Endodermal cell (in vitro differentiated cells): Measurements from ENCODE around the gene RND1. TPM values are rescaled to one million over a fixed set of nuclear protein-coding genes. Genes with fewer than 3 reads are reported as not detected.
"Not testable (repeated sequence)": the region's sequence is repeated elsewhere in the genome, so short reads cannot be mapped to it uniquely, and the experiment has no call there.

ENCODE experiments used
- DNase-seq: peaks from one replicate; pipeline ENCODE4 v3.0.0-alpha.2; 2017
- H3K27ac ChIP-seq: 2 replicates; pipeline ENCODE4 v1.5.1; 2013; ENCODE audit warnings: mild to moderate bottlenecking, low read depth, low read length, moderate library complexity
- H3K27me3 ChIP-seq: 2 replicates; pipeline ENCODE4 v1.6.1; 2013; ENCODE audit warnings: mild to moderate bottlenecking, low read length, moderate library complexity; ENCODE audit not compliant: insufficient read depth, control insufficient read depth, poor library complexity, severe bottlenecking
- H3K36me3 ChIP-seq: 2 replicates; pipeline ENCODE4 v1.7.0; 2013; ENCODE audit warnings: mild to moderate bottlenecking, low read length, moderate library complexity; ENCODE audit not compliant: control insufficient read depth, insufficient read depth
- H3K4me1 ChIP-seq: one replicate; pipeline ENCODE4 v1.7.0; 2013; ENCODE audit warnings: low read length; ENCODE audit not compliant: control insufficient read depth, insufficient read depth
- H3K4me3 ChIP-seq: 2 replicates; pipeline ENCODE4 v1.5.1; 2013; ENCODE audit warnings: mild to moderate bottlenecking, low read length, moderate library complexity
- H3K9ac ChIP-seq: 2 replicates; pipeline ENCODE4 v1.6.1; 2013; ENCODE audit warnings: mild to moderate bottlenecking, low read length, moderate library complexity; ENCODE audit not compliant: poor library complexity, severe bottlenecking; ENCODE audit errors: extremely low read depth
- H3K9me3 ChIP-seq: 2 replicates; pipeline ENCODE4 v1.6.1; 2013; ENCODE audit warnings: mild to moderate bottlenecking, low read length, moderate library complexity; ENCODE audit not compliant: control insufficient read depth
- H3K27ac Mint-ChIP-seq: 2 replicates; pipeline ENCODE4 v1.8.0; 2020; ENCODE audit warnings: mixed read lengths
- H3K27me3 Mint-ChIP-seq: 2 replicates; pipeline ENCODE4 v1.8.0; 2021; ENCODE audit warnings: mild to moderate bottlenecking, mixed read lengths; ENCODE audit not compliant: insufficient read depth
- H3K36me3 Mint-ChIP-seq: 2 replicates; pipeline ENCODE4 v1.8.0; 2020; ENCODE audit warnings: low read depth, mixed read lengths
- H3K4me1 Mint-ChIP-seq: 2 replicates; pipeline ENCODE4 v1.8.0; 2020; ENCODE audit warnings: mixed read lengths
- H3K4me3 Mint-ChIP-seq: 2 replicates; pipeline ENCODE4 v1.8.0; 2020; ENCODE audit warnings: mild to moderate bottlenecking, moderate library complexity, mixed read lengths
- H3K9me3 Mint-ChIP-seq: 2 replicates; pipeline ENCODE4 v1.8.0; 2020; ENCODE audit warnings: mild to moderate bottlenecking, mixed read lengths
- CTCF ChIP-seq: fragments of 200-600 bp; sonication (generic); conservative IDR thresholded peaks from 2 replicates; pipeline ENCODE4 v1.5.0; 2021; ENCODE audit warnings: antibody characterized with exemption, mild to moderate bottlenecking
- WGBS, 2 experiments: methylation state at CpG; one replicate each; pipeline versions ENCODE4 v1.1.5 to v1.1.7; 2013; ENCODE audit warnings: missing lambda C conversion rate in 2 of 2, mixed read lengths in 1 of 2; ENCODE audit not compliant: insufficient coverage in 1 of 2, insufficient read length in 1 of 2; 5-methylcytosine and 5-hydroxymethylcytosine counted together
- total RNA-seq, 2 donors: library from RNA; stranded (reverse); fragmentation: NEBNext Ultra II Directional in 1 of 2; extraction: Animal tissue kit (Norgen Biotek cat#: 25700) in 1 of 2; gene quantifications; 2 replicates in 1 of 2; 3 replicates in 1 of 2; pipeline ENCODE4 v1.2.1, GENCODE V29; 2021

Gene RND1
- total RNA-seq, 2 donors from 2014 or later = 10.7 to 18.9 TPM

DNA sequence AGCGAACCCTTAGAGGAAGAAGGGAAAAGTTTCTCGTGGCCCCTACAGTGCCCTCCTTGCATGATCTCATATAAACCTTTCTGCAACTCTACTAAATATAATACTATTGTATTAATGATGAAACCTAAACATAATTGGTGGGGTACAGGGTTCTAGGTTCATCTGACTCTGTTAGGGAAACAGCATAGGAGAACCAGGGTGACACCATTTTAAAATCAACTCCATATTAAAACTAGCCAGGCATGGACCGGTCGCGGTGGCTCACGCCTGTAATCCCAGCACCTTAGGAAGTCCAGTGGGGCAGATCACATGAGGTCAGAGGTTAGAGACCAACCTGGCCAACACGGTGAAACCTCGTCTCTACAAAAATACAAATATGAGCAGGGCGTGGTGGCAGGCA lies 15.0 kb upstream of the RND1 start:
- Mint-ChIP-seq H3K27me3 (peaks cover 8% of the 10 kb centered on the region), H3K27ac (no peak overlapping the region), H3K36me3 (no peaks in the 10 kb centered on the region), H3K9me3 (no peaks in the 10 kb centered on the region), H3K4me1 (peaks cover 36% of the 10 kb centered on the region), H3K4me3 (no peak overlapping the region)
- H3K27ac ChIP-seq = no peak overlapping the region
- no peaks in the 10 kb centered on the region for H3K27me3 ChIP-seq
- 91 to 95% methylated on average over 7 to 8 of the region's 9 CpGs for WGBS, 2 experiments
- no peak overlapping the region for H3K9ac ChIP-seq
- no peaks in the 10 kb centered on the region for H3K36me3 ChIP-seq
- TF ChIP-seq CTCF = no peak
- H3K4me3 ChIP-seq = no peak overlapping the region
- no peak for DNase-seq
- no peaks in the 10 kb centered on the region for H3K9me3 ChIP-seq
- peaks cover 18% of the 10 kb centered on the region for H3K4me1 ChIP-seq

GRCh38 chr12:48878548-48878947 lies 12.9 kb upstream of the RND1 start:
- 92% methylated on average over 2 of the region's 2 CpGs for WGBS, 2 experiments
- Mint-ChIP-seq H3K27me3 (peaks cover 8% of the 10 kb centered on the region), H3K27ac (no peak overlapping the region), H3K36me3 (no peaks in the 10 kb centered on the region), H3K4me1 (peaks cover 25% of the 10 kb centered on the region), H3K4me3 (no peak overlapping the region), H3K9me3 (no peaks in the 10 kb centered on the region)
- TF ChIP-seq CTCF = no peak
- no peak overlapping the region for H3K9ac ChIP-seq
- H3K27ac ChIP-seq = no peak overlapping the region
- no peak overlapping the region for H3K4me3 ChIP-seq
- peaks cover 10% of the 10 kb centered on the region for H3K4me1 ChIP-seq
- no peaks in the 10 kb centered on the region for H3K9me3 ChIP-seq
- H3K27me3 ChIP-seq = no peaks in the 10 kb centered on the region
- DNase-seq = no peak
- no peaks in the 10 kb centered on the region for H3K36me3 ChIP-seq

GRCh38 chr12:48875944-48876515 lies 10.4 kb upstream of the RND1 start:
- TF ChIP-seq CTCF = no peak
- Histone ChIP-seq H3K4me3 (no peak overlapping the region), H3K9me3 (no peaks in the 10 kb centered on the region), H3K36me3 (no peaks in the 10 kb centered on the region), H3K4me1 (no peaks in the 10 kb centered on the region), H3K27me3 (no peaks in the 10 kb centered on the region), H3K9ac (no peak overlapping the region), H3K27ac (no peak overlapping the region)
- Mint-ChIP-seq H3K27ac (no peak overlapping the region), H3K4me3 (no peak overlapping the region), H3K36me3 (no peaks in the 10 kb centered on the region), H3K27me3 (peaks cover 10% of the 10 kb centered on the region), H3K4me1 (peaks cover 7% of the 10 kb centered on the region), H3K9me3 (no peaks in the 10 kb centered on the region)
- no peak for DNase-seq
- WGBS, 2 experiments = 68 to 72% methylated on average over 4 of the region's 4 CpGs

DNA sequence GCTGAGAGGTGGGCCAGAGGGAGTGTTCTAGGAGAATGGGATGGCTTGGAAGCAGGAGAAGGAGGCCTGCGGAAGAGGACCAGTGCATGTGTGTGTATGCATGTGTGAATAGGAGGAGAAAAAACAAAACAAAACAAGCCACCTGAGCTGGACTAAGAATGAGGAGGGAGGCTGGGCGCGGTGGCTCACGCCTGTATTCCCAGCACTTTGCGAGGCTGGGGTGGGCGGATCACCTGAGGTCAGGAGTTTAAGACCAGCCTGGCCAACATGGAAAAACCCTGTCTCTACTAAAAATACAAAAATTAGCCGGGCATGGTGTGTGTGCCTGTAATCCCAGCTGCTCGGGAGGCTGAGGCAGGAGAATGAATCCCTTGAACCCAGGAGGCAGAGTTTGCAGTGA lies 7.9 kb upstream of the RND1 start:
- H3K4me1 Mint-ChIP-seq, H3K27me3 Mint-ChIP-seq, H3K9ac ChIP-seq, H3K27me3 ChIP-seq, H3K4me3 ChIP-seq, H3K9me3 Mint-ChIP-seq, H3K27ac Mint-ChIP-seq, H3K36me3 ChIP-seq, H3K4me1 ChIP-seq, H3K9me3 ChIP-seq, H3K36me3 Mint-ChIP-seq, H3K4me3 Mint-ChIP-seq, H3K27ac ChIP-seq, DNase-seq: not testable (repeated sequence)
- WGBS, 2 experiments = 91 to 92% methylated on average over 7 to 8 of the region's 8 CpGs
